ENCODE results near the gene FRMD8.

Gene FRMD8

DNA sequence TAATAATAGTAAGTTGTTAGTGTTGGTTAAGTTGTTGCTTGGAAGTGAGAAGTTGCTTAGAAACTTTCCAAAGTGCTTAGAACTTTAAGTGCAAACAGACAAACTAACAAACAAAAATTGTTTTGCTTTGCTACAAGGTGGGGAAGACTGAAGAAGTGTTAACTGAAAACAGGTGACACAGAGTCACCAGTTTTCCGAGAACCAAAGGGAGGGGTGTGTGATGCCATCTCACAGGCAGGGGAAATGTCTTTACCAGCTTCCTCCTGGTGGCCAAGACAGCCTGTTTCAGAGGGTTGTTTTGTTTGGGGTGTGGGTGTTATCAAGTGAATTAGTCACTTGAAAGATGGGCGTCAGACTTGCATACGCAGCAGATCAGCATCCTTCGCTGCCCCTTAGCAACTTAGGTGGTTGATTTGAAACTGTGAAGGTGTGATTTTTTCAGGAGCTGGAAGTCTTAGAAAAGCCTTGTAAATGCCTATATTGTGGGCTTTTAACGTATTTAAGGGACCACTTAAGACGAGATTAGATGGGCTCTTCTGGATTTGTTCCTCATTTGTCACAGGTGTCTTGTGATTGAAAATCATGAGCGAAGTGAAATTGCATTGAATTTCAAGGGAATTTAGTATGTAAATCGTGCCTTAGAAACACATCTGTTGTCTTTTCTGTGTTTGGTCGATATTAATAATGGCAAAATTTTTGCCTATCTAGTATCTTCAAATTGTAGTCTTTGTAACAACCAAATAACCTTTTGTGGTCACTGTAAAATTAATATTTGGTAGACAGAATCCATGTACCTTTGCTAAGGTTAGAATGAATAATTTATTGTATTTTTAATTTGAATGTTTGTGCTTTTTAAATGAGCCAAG lies 38.9 kb downstream of the FRMD8 start:
- peak in 3 of 51 donors; percentile 29 to 39 (median 38) for DNase-seq

- peak in 1 of 51 donors; percentile 29 for DNase-seq
Measured at GRCh38 chr11:65425971-65426838, 39.8 kb downstream of the FRMD8 start.

DNA sequence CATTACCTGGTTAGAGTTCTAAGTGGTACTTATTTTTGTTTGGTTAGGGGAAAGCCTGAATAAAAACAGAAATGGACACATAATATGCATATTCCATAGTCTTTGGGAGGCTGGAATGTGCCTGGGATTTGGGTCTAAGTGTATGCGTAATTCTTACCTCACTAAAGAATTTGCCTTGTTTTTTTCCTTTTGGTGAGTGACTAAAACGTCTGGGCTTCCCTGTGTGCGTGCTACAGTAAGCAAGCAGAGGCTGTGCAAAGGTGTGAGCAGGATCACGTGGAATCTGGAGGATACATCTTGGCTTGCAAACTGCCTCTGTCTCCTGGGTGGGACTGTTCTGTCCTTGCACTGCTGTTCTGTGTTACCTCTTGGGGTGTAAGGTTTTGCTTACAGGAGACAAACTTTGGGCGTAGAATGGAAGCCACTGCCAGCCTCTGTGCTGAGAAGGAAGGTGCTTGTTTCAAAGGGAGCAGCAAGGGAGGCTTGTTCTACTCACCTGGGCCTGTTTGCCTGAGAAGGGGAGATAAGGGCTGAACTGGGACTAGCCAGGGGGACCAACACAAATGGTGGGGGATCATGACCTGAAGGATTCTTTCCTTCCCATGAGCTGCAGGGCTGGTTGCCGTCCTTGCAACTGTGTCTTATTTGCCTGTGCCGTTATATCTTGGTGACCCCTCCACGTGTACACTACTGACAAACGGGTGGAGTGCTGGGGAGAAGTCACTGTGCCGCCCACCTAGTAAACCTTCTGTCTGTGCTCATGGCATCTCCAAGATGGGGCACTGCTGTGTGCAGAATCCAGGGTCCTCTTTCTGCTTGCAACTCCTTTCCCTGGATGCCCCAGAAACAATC lies 40.6 kb downstream of the FRMD8 start:
- peak in 10 of 51 donors; percentile 24 to 79 (median 49) for DNase-seq

GRCh38 chr11:65427691-65428577 lies 41.5 kb downstream of the FRMD8 start:
- peak in 6 of 51 donors; percentile 37 to 60 (median 44) for DNase-seq

- no peak for DNase-seq
Measured at GRCh38 chr11:65428578-65429067, 42.2 kb downstream of the FRMD8 start.

- DNase-seq: peak in 1 of 51 donors; percentile 24
Measured at GRCh38 chr11:65429068-65429681, 42.7 kb downstream of the FRMD8 start.

- peak in 17 of 51 donors; percentile 22 to 71 (median 52) for DNase-seq
Measured at GRCh38 chr11:65429724-65430405, 43.4 kb downstream of the FRMD8 start.

- DNase-seq: no peak
Measured at GRCh38 chr11:65430406-65431217, 44.2 kb downstream of the FRMD8 start.

DNA sequence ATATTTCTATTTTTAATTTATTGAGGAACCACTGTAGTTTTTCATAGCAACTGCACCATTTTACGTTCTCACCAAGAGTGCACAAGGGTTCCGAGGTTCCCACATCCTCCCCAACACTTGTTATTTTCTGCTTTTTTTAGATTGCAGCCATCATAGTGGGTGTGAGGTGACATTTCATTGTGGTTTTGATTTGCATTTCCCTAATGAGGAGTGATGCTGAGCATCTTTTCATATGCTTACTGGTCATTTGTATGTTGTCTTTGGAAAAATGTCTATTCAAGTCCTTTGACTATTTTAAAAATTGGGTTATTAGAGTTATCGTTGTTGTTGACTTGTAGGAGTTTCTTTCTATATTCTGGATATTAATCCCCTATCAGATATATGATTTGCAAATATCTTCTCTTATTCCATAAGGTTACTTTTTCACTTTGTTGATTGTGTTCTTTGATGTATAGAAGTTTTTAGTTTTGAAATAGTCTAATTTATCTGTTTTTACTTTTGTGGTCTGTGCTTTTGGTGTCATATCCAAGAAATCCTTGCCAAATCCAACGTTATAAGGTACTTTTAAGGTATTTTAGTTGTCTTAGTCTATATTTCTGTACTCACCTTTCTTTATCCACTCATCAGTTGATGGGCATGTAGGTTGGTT lies 45.1 kb downstream of the FRMD8 start:
- DNase-seq: no peak

DNA sequence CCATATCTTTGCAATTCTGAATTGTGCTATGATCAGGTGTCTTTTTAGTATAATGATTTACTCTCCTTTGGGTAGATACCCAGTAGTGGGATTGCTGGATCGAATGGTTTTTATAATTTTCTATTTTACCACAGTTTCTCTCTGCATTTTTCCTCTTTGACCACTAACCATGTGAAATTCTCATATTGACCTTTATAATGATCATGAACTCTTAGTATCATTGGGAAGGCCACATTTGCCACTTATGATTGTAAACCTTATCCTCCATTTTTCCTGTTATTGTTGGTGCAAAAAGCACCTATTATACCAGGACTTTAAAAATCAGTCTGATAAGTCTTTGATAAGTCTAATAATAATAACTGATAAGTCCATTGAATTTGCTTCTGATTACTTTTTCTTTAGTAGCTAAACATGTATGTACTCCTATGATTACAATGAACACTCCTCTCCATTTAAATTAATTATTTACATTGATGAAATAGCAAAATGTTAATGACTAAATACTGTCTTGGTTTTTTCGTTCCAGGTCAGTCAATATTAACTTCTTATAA lies 45.7 kb downstream of the FRMD8 start:
- DNase-seq: no peak

DNA sequence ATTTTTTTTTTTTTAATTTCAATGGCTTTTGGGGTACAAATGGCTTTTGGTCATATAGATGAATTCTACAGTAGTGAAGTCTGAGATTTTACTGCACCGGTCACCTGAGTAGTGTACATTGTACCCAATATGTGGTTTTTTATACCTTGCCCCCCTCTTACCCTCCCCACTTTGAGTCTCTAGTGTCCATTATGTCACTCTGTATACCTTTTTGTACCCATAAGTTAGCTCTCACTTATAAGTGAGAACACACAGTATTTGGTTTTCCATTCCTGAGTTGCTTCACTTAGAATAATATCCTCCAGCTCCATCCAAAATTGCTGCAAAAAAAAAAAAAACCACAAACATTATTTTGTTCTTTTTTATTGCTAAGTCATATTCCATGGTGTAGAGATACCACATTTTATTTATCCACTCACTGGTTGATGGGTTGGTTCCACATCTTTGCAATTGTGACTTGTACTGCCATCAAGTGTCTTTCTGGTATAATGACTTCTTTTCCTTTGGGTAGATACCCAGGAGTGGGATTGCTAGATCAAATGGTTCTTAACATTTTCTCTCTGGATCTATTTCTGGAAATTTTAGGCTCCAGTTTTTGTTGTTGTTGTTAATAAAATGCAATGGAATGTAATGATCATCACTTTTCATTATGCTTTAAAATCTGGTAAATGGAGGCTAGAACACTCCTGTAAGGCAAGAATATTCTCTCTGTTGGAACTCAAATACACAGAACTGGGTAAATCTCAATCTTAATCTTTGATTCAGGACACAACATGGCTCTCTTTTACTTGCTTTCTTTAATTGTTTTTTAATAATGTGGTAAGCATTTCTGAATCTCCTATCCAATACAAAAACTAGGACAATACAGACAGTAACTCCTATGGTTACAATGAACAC lies 46.5 kb downstream of the FRMD8 start:
- no peak for DNase-seq

DNA sequence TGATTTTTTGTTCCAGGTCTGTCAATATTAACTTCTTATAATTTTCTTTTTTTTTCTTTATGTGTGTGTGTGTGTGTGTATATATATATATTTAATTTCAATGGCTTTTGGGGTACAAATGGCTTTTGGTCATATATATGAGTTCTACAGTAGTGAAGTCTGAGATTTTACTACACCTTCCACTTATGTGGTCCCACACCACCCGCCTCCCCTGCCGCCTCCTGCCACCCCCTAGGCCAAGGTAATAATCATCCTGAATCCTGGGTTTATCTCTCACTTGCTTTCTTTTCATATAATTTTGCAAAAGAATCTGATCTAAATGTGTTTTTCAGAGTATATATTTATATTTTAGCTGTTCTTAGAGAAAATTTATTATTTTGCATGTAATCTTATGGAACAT lies 47.2 kb downstream of the FRMD8 start:
- no peak for DNase-seq

- DNase-seq: no peak
Measured at GRCh38 chr11:65434057-65434666, 47.7 kb downstream of the FRMD8 start.

DNA sequence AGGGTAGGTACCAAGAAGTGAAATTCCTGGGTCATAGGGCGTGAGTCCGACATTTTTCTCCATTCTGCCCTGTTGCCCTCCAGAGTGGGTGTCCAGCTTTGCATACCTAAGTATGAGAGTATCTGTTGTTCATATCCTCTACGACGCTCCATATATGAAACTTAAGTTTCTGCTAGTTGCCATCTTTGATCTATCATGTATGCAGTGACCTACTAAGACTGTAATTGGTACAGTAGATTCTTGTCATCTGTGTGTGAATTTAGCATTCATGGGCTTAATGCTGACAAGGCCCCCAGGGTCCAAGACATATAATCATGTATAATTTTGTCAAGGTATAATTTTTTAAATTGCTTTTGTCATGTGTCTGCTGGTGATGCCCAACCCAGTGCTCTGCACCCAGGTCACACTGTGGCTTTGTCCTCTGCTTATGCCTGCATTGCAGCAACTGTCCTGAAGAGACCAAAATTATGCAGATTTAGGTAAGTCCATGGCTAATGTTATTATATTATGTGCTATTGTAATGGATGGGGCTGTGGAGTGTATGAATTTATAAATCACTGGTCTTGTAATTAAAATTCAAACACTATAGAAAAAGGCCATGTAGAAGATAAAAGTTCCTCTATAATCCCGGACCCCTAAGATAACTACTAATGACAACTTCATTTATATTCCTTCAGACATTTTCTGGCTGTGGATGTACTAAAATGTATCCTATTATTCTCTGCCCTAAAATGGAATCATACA lies 48.4 kb downstream of the FRMD8 start:
- no peak for DNase-seq

GRCh38 chr11:65435411-65435931 lies 49.0 kb downstream of the FRMD8 start:
- no peak for DNase-seq
